ENCODE results near the gene GPC1.

The GPC1 gene

GRCh38 chr2:240446664-240447175 is 11.3 kb downstream of the GPC1 start:
- no peak for DNase-seq

GRCh38 chr2:240447331-240447730 is 11.9 kb downstream of the GPC1 start:
- no peak for DNase-seq

- no peak for DNase-seq
Observed at GRCh38 chr2:240447934-240448333, 12.5 kb downstream of the GPC1 start.

- no peak for DNase-seq
Observed at GRCh38 chr2:240448387-240449274, 13.2 kb downstream of the GPC1 start.

GRCh38 chr2:240449764-240450531 is 14.5 kb downstream of the GPC1 start:
- DNase-seq, result no peak

- DNase-seq, result no peak
Observed at GRCh38 chr2:240450532-240451107, 15.2 kb downstream of the GPC1 start.

- no peak for DNase-seq
Observed at GRCh38 chr2:240451108-240451611, 15.7 kb downstream of the GPC1 start.

GRCh38 chr2:240451791-240452461 is 16.5 kb downstream of the GPC1 start:
- no peak for DNase-seq

GRCh38 chr2:240452462-240453256 is 17.2 kb downstream of the GPC1 start:
- no peak for DNase-seq

- no peak for DNase-seq
Observed at GRCh38 chr2:240453461-240454105, 18.1 kb downstream of the GPC1 start.

GRCh38 chr2:240454106-240454901 is 18.8 kb downstream of the GPC1 start:
- no peak for DNase-seq

GRCh38 chr2:240455272-240455646 is 19.8 kb downstream of the GPC1 start:
- no peak for DNase-seq

GRCh38 chr2:240455647-240456446 is 20.4 kb downstream of the GPC1 start:
- DNase-seq, result no peak

- no peak for DNase-seq
Observed at GRCh38 chr2:240456447-240457222, 21.2 kb downstream of the GPC1 start.

GRCh38 chr2:240457223-240458043 is 22.0 kb downstream of the GPC1 start:
- no peak for DNase-seq

GRCh38 chr2:240458044-240458899 is 22.8 kb downstream of the GPC1 start:
- no peak for DNase-seq

- no peak for DNase-seq
Observed at GRCh38 chr2:240458900-240459391, 23.5 kb downstream of the GPC1 start.

Measured in activated CD4-positive, CD25-positive, alpha-beta regulatory T cell (primary cell).